GM23338 (cell line): Measurements from ENCODE around the gene UBTD1. TPM values are rescaled to one million over a fixed set of nuclear protein-coding genes. Genes with fewer than 3 reads are reported as not detected.

ENCODE experiments used
- ATAC-seq: fragments of 200-7000 bp; cut with Tn5 transposase; 3 replicates; pipeline ENCODE4 v1.9.1; 2020
- DNase-seq: peaks from one replicate; pipeline ENCODE4 v3.0.0-alpha.2; 2015; ENCODE audit warnings: low spot score
- H2AFZ ChIP-seq: fragments of 200-600 bp; sonication (generic); 2 replicates; pipeline ENCODE4 v1.8.0; 2016; ENCODE audit warnings: antibody characterized with exemption, mild to moderate bottlenecking, moderate library complexity
- H3F3A ChIP-seq: fragments of 200-600 bp; sonication (generic); replicated peaks from 2 replicates; pipeline ENCODE4 v1.8.0; 2017; ENCODE audit warnings: antibody characterized with exemption, mixed run types, low read depth
- H3K27ac ChIP-seq: fragments of 200-600 bp; sonication (generic); 2 replicates; pipeline ENCODE4 v1.6.1; 2016; ENCODE audit warnings: low read depth
- H3K27me3 ChIP-seq: fragments of 200-600 bp; sonication (generic); 2 replicates; pipeline ENCODE4 v1.8.0; 2016; ENCODE audit warnings: mild to moderate bottlenecking, mixed run types, moderate library complexity; ENCODE audit not compliant: insufficient read depth
- H3K36me3 ChIP-seq: fragments of 200-600 bp; sonication (generic); 2 replicates; pipeline ENCODE4 v1.8.0; 2016; ENCODE audit warnings: mild to moderate bottlenecking; ENCODE audit not compliant: insufficient read depth
- H3K4me1 ChIP-seq: fragments of 200-600 bp; sonication (generic); 2 replicates; pipeline ENCODE4 v1.8.0; 2016; ENCODE audit warnings: mild to moderate bottlenecking, moderate library complexity; ENCODE audit not compliant: insufficient read depth
- H3K4me2 ChIP-seq: fragments of 200-600 bp; sonication (generic); 2 replicates; pipeline ENCODE4 v1.7.1; 2017; ENCODE audit warnings: mixed run types
- H3K4me3 ChIP-seq: fragments of 200-600 bp; sonication (generic); 2 replicates; pipeline ENCODE4 v1.6.1; 2016; ENCODE audit warnings: mixed run types
- H3K79me2 ChIP-seq: fragments of 200-600 bp; sonication (generic); replicated peaks from 2 replicates; pipeline ENCODE4 v1.8.0; 2017; ENCODE audit warnings: mild to moderate bottlenecking; ENCODE audit not compliant: insufficient read depth
- H3K9me2 ChIP-seq: fragments of 200-600 bp; sonication (generic); 2 replicates; pipeline ENCODE4 v1.8.0; 2017; ENCODE audit not compliant: insufficient read depth
- H4K20me1 ChIP-seq: fragments of 200-600 bp; sonication (generic); replicated peaks from 2 replicates; pipeline ENCODE4 v1.8.0; 2017; ENCODE audit warnings: mild to moderate bottlenecking; ENCODE audit not compliant: insufficient read depth
- H3K27ac Mint-ChIP-seq: 2 replicates; pipeline ENCODE4 v1.8.0; 2020; ENCODE audit warnings: inconsistent platforms, mild to moderate bottlenecking, moderate library complexity, mixed read lengths
- H3K27me3 Mint-ChIP-seq: 3 replicates; pipeline ENCODE4 v1.8.0; 2022; ENCODE audit warnings: low read depth, mild to moderate bottlenecking, moderate library complexity, mixed read lengths, inconsistent platforms; ENCODE audit not compliant: insufficient read depth, poor library complexity
- H3K36me3 Mint-ChIP-seq: 3 replicates; pipeline ENCODE4 v1.8.0; 2021; ENCODE audit warnings: low read depth, mild to moderate bottlenecking, inconsistent platforms, moderate library complexity, mixed read lengths
- H3K4me1 Mint-ChIP-seq: 3 replicates; pipeline ENCODE4 v1.8.0; 2020; ENCODE audit warnings: mild to moderate bottlenecking, inconsistent platforms, mixed read lengths
- H3K4me3 Mint-ChIP-seq: 3 replicates; pipeline ENCODE4 v1.8.0; 2021; ENCODE audit warnings: moderate library complexity, mild to moderate bottlenecking, inconsistent platforms, mixed read lengths
- H3K9me3 Mint-ChIP-seq: 3 replicates; pipeline ENCODE4 v1.8.0; 2020; ENCODE audit warnings: moderate library complexity, mild to moderate bottlenecking, inconsistent platforms, mixed read lengths
- CREB1 ChIP-seq: fragments of 250-450 bp; sonication (Bioruptor Pico); IDR thresholded peaks from 2 replicates; pipeline ENCODE4 v1.5.0; 2020; ENCODE audit warnings: low read depth, mild to moderate bottlenecking, moderate library complexity
- CTCF ChIP-seq, 2 experiments: fragments of 200-600 bp in 1 of 2; sonication (generic) in 1 of 2; conservative IDR thresholded peaks; 2 replicates each; pipeline versions ENCODE4 v1.5.1 to v1.6.1; 2016 to 2017; ENCODE audit warnings: antibody characterized with exemption in 2 of 2, low read depth in 2 of 2, mild to moderate bottlenecking in 2 of 2, moderate library complexity in 1 of 2
- ETS1 ChIP-seq: IDR thresholded peaks from 2 replicates; pipeline ENCODE4 v1.6.1; 2016; ENCODE audit warnings: antibody characterized with exemption
- EZH2 ChIP-seq: fragments of 200-600 bp; sonication (generic); IDR thresholded peaks from one replicate; pipeline ENCODE4 v1.8.0; 2017; ENCODE audit warnings: antibody characterized with exemption, mild to moderate bottlenecking, low read depth; ENCODE audit not compliant: unreplicated experiment
- EZH2phosphoT487 ChIP-seq: fragments of 200-600 bp; sonication (generic); IDR thresholded peaks from one replicate; pipeline ENCODE4 v1.8.1; 2018; ENCODE audit warnings: antibody characterized with exemption; ENCODE audit not compliant: unreplicated experiment
- STAT1 ChIP-seq: IDR thresholded peaks from one replicate; pipeline ENCODE4 v1.6.1; 2016; ENCODE audit warnings: antibody characterized with exemption; ENCODE audit not compliant: unreplicated experiment
- polyA plus RNA-seq: library from polyadenylated mRNA; unstranded; fragments of >200 nt; fragmentation: Nextera tagmentation; extraction: Ambion mirVana; gene quantifications from 2 replicates; pipeline ENCODE4 v1.2.1, GENCODE V29; 2016
- total RNA-seq: library from RNA; depleted of rRNA; stranded (reverse); fragments of >200 nt; shearing (Covaris generic); gene quantifications from 2 replicates; pipeline ENCODE4 v1.2.3, GENCODE V29; 2014
- TF ChIP-seq, protein P1 (sequence below): fragments of 250-450 bp; sonication (Bioruptor Pico); IDR thresholded peaks from 2 replicates; pipeline ENCODE4 v1.5.0; 2020; ENCODE audit warnings: mild to moderate bottlenecking, moderate library complexity

UBTD1 gene
- total and polyA plus RNA-seq, 2 experiments from 2014 or later: 17.3 to 29.0 TPM

- H3K27me3 Mint-ChIP-seq: peaks cover 2% of the 10 kb centered on the region
- Histone ChIP-seq H3K4me2 (no peak overlapping the region), H2AFZ (no peak overlapping the region), H3K4me3 (no peak overlapping the region), H3K4me1 (peaks cover 17% of the 10 kb centered on the region), H3K9me2 (no peaks in the 10 kb centered on the region), H4K20me1 (peaks cover 11% of the 10 kb centered on the region), H3K79me2 (peaks cover 77% of the 10 kb centered on the region), H3F3A (peaks cover 13% of the 10 kb centered on the region), H3K36me3 (peaks cover 1% of the 10 kb centered on the region; the same call in 1 of the 2 replicates), H3K27me3 (no peaks in the 10 kb centered on the region), H3K27ac (0 out of 2 replicates have a peak overlapping the region, but pooled peaks have one; percentile 34)
- peaks cover 25% of the 10 kb centered on the region for H3K36me3 Mint-ChIP-seq
- no peaks in the 10 kb centered on the region for H3K9me3 Mint-ChIP-seq
- H3K4me3 Mint-ChIP-seq: no peak overlapping the region
- TF ChIP-seq EZH2 (no peak), EZH2phosphoT487 (no peak), STAT1 (no peak), CTCF (conservative IDR thresholded peaks at IDR 0.05; ENCODE audit: low read depth in 2 of 2) (no peak), ETS1 (no peak), CREB1 (no peak)
- TF ChIP-seq, protein P1, sequence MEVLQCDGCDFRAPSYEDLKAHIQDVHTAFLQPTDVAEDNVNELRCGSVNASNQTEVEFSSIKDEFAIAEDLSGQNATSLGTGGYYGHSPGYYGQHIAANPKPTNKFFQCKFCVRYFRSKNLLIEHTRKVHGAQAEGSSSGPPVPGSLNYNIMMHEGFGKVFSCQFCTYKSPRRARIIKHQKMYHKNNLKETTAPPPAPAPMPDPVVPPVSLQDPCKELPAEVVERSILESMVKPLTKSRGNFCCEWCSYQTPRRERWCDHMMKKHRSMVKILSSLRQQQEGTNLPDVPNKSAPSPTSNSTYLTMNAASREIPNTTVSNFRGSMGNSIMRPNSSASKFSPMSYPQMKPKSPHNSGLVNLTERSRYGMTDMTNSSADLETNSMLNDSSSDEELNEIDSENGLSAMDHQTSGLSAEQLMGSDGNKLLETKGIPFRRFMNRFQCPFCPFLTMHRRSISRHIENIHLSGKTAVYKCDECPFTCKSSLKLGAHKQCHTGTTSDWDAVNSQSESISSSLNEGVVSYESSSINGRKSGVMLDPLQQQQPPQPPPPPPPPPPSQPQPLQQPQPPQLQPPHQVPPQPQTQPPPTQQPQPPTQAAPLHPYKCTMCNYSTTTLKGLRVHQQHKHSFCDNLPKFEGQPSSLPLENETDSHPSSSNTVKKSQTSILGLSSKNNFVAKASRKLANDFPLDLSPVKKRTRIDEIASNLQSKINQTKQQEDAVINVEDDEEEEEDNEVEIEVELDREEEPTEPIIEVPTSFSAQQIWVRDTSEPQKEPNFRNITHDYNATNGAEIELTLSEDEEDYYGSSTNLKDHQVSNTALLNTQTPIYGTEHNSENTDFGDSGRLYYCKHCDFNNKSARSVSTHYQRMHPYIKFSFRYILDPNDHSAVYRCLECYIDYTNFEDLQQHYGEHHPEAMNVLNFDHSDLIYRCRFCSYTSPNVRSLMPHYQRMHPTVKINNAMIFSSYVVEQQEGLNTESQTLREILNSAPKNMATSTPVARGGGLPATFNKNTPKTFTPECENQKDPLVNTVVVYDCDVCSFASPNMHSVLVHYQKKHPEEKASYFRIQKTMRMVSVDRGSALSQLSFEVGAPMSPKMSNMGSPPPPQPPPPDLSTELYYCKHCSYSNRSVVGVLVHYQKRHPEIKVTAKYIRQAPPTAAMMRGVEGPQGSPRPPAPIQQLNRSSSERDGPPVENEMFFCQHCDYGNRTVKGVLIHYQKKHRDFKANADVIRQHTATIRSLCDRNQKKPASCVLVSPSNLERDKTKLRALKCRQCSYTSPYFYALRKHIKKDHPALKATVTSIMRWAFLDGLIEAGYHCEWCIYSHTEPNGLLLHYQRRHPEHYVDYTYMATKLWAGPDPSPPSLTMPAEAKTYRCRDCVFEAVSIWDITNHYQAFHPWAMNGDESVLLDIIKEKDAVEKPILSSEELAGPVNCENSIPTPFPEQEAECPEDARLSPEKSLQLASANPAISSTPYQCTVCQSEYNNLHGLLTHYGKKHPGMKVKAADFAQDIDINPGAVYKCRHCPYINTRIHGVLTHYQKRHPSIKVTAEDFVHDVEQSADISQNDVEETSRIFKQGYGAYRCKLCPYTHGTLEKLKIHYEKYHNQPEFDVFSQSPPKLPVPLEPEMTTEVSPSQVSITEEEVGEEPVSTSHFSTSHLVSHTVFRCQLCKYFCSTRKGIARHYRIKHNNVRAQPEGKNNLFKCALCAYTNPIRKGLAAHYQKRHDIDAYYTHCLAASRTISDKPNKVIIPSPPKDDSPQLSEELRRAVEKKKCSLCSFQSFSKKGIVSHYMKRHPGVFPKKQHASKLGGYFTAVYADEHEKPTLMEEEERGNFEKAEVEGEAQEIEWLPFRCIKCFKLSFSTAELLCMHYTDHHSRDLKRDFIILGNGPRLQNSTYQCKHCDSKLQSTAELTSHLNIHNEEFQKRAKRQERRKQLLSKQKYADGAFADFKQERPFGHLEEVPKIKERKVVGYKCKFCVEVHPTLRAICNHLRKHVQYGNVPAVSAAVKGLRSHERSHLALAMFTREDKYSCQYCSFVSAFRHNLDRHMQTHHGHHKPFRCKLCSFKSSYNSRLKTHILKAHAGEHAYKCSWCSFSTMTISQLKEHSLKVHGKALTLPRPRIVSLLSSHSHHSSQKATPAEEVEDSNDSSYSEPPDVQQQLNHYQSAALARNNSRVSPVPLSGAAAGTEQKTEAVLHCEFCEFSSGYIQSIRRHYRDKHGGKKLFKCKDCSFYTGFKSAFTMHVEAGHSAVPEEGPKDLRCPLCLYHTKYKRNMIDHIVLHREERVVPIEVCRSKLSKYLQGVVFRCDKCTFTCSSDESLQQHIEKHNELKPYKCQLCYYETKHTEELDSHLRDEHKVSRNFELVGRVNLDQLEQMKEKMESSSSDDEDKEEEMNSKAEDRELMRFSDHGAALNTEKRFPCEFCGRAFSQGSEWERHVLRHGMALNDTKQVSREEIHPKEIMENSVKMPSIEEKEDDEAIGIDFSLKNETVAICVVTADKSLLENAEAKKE (CRISPR knock-in tag): no peak
- DNase-seq: no peak
- no peak overlapping the region for H3K27ac Mint-ChIP-seq
- peaks cover 23% of the 10 kb centered on the region for H3K4me1 Mint-ChIP-seq
- no peak for ATAC-seq
These were observed 15.2 kb upstream of the UBTD1 start for GRCh38 chr10:97483506-97483905.
